Endothelial cell (in vitro differentiated cells): ENCODE results near the gene NLRP5. TPM values are rescaled to one million over a fixed set of nuclear protein-coding genes. Genes with fewer than 3 reads are reported as not detected.
"Not testable (repeated sequence)": the region's sequence is repeated elsewhere in the genome, so short reads cannot be mapped to it uniquely, and the experiment has no call there.

Source experiments
- DNase-seq: peaks from one replicate; pipeline ENCODE4 v3.0.0; 2021; ENCODE audit warnings: low spot score
- H3K27ac Mint-ChIP-seq: one replicate; pipeline ENCODE4 v1.8.0; 2021; ENCODE audit warnings: mixed read lengths, inconsistent platforms; ENCODE audit not compliant: unreplicated experiment
- H3K27me3 Mint-ChIP-seq: one replicate; pipeline ENCODE4 v1.8.0; 2021; ENCODE audit warnings: mild to moderate bottlenecking, moderate library complexity, mixed read lengths, inconsistent platforms; ENCODE audit not compliant: unreplicated experiment
- H3K36me3 Mint-ChIP-seq: one replicate; pipeline ENCODE4 v1.8.0; 2021; ENCODE audit warnings: mild to moderate bottlenecking, low read depth, mixed read lengths, inconsistent platforms; ENCODE audit not compliant: unreplicated experiment
- H3K4me1 Mint-ChIP-seq: one replicate; pipeline ENCODE4 v1.8.0; 2021; ENCODE audit warnings: mild to moderate bottlenecking, mixed read lengths, inconsistent platforms; ENCODE audit not compliant: unreplicated experiment
- H3K4me3 Mint-ChIP-seq: one replicate; pipeline ENCODE4 v1.8.0; 2021; ENCODE audit warnings: mild to moderate bottlenecking, mixed read lengths, inconsistent platforms; ENCODE audit not compliant: unreplicated experiment
- H3K9me3 Mint-ChIP-seq: one replicate; pipeline ENCODE4 v1.8.0; 2021; ENCODE audit warnings: mixed read lengths, inconsistent platforms; ENCODE audit not compliant: unreplicated experiment
- CTCF ChIP-seq: fragments of 200-600 bp; sonication (generic); IDR thresholded peaks from one replicate; pipeline ENCODE4 v1.5.0; 2021; ENCODE audit warnings: antibody characterized with exemption; ENCODE audit not compliant: unreplicated experiment
- total RNA-seq: library from RNA; stranded (reverse); fragmentation: NEBNext Ultra II Directional; extraction: Animal tissue kit (Norgen Biotek cat#: 25700); gene quantifications from one replicate; pipeline ENCODE4 v1.2.1, GENCODE V29; 2021; ENCODE audit not compliant: unreplicated experiment

The NLRP5 gene
- total RNA-seq, 1 donor from 2014 or later = not detected

GRCh38 chr19:56094449-56094848, 107.9 kb downstream of the NLRP5 start:
- Mint-ChIP-seq H3K4me3 (peak overlapping the region; percentile 12), H3K27ac (no peak overlapping the region), H3K36me3 (peaks cover 38% of the 10 kb centered on the region), H3K9me3 (no peaks in the 10 kb centered on the region), H3K4me1 (no peaks in the 10 kb centered on the region), H3K27me3 (peaks cover 11% of the 10 kb centered on the region)
- no peak for DNase-seq
- no peak for TF ChIP-seq CTCF

- no peaks in the 10 kb centered on the region for H3K9me3 Mint-ChIP-seq
- H3K27me3 Mint-ChIP-seq = peaks cover 16% of the 10 kb centered on the region
- no peak for DNase-seq
- H3K4me3 Mint-ChIP-seq = no peak overlapping the region
- no peak for TF ChIP-seq CTCF
- no peak overlapping the region for H3K27ac Mint-ChIP-seq
- H3K4me1 Mint-ChIP-seq = peaks cover 3% of the 10 kb centered on the region
- H3K36me3 Mint-ChIP-seq = peaks cover 41% of the 10 kb centered on the region
Observed at GRCh38 chr19:56096665-56097064, 110.1 kb downstream of the NLRP5 start.

GRCh38 chr19:56097306-56097705, 110.7 kb downstream of the NLRP5 start:
- DNase-seq = no peak
- no peak overlapping the region for H3K27ac Mint-ChIP-seq
- no peak for TF ChIP-seq CTCF
- H3K27me3 Mint-ChIP-seq = peaks cover 16% of the 10 kb centered on the region
- peaks cover 3% of the 10 kb centered on the region for H3K4me1 Mint-ChIP-seq
- H3K4me3 Mint-ChIP-seq = no peak overlapping the region
- H3K36me3 Mint-ChIP-seq = peaks cover 39% of the 10 kb centered on the region
- H3K9me3 Mint-ChIP-seq = no peaks in the 10 kb centered on the region

- peaks cover 18% of the 10 kb centered on the region for H3K27me3 Mint-ChIP-seq
- H3K36me3 Mint-ChIP-seq = peaks cover 34% of the 10 kb centered on the region
- H3K4me1 Mint-ChIP-seq = peaks cover 3% of the 10 kb centered on the region
- TF ChIP-seq CTCF = no peak
- no peak overlapping the region for H3K4me3 Mint-ChIP-seq
- H3K27ac Mint-ChIP-seq = no peak overlapping the region
- H3K9me3 Mint-ChIP-seq = no peaks in the 10 kb centered on the region
- no peak for DNase-seq
Observed at GRCh38 chr19:56097776-56098175, 111.2 kb downstream of the NLRP5 start.

- Mint-ChIP-seq H3K27me3 (peaks cover 18% of the 10 kb centered on the region), H3K36me3 (peaks cover 30% of the 10 kb centered on the region)
- not testable (repeated sequence) for DNase-seq, H3K4me1 Mint-ChIP-seq, H3K9me3 Mint-ChIP-seq, H3K27ac Mint-ChIP-seq, H3K4me3 Mint-ChIP-seq
Observed at GRCh38 chr19:56098237-56098636, 111.7 kb downstream of the NLRP5 start.
